Panc1 (cell line): ENCODE data around the gene CSNK1G2.

Experiments
- CTCF ChIP-seq: fragments of 450-650 bp; IDR thresholded peaks from 2 replicates; pipeline ENCODE4 v1.5.1; 2017; ENCODE audit warnings: mild to moderate bottlenecking
- POLR2AphosphoS5 ChIP-seq: IDR thresholded peaks from 2 replicates; pipeline ENCODE4 v1.6.1; 2012; ENCODE audit warnings: mild to moderate bottlenecking, low read depth, low read length, moderate library complexity
- REST ChIP-seq, 2 experiments: IDR thresholded peaks; 2 replicates each; pipeline ENCODE4 v1.6.1; 2011 to 2012; ENCODE audit warnings: low read depth in 2 of 2, control low read depth in 1 of 2, low read length in 1 of 2, mild to moderate bottlenecking in 1 of 2, moderate library complexity in 1 of 2; ENCODE audit not compliant: insufficient read depth in 1 of 2
- SIN3A ChIP-seq: IDR thresholded peaks from 2 replicates; pipeline ENCODE4 v1.6.1; 2012; ENCODE audit warnings: low read depth, mild to moderate bottlenecking, low read length, moderate library complexity, borderline replicate concordance; ENCODE audit not compliant: insufficient read depth

GRCh38 chr19:2016041-2016807 is 75.3 kb downstream of the CSNK1G2 start:
- TF ChIP-seq REST (IDR thresholded peaks at IDR 0.05; ENCODE audit: insufficient read depth in 1 of 2, low read depth in 2 of 2, low read length in 1 of 2): no peak
- TF ChIP-seq CTCF: no peak
- TF ChIP-seq POLR2AphosphoS5: no peak
- TF ChIP-seq SIN3A: no peak
